ENCODE results near the gene CAPN10.

Gene CAPN10

DNA sequence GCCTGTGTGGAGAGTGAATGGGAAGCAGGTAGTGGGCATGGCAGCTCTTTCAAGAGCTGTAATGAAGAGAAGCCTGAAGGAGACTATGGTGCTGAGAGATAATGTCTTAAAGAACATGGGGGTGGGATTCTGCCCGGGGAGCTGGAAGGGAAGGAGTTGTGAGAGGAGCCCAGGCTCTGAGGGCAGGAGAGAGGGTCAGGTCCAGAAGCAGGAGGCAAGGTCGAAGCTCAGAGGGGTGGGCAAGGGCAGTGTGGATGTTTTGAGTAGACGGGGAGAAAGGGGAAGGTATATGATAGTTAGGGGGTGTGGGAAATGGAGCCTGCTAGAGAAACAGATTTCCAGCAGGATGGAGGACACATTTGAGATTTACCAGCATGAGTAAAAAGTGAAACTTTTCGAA, 2.1 kb downstream of the CAPN10 start:
- Histone ChIP-seq H2AK5ac (ENCODE audit: low read length) (no peak overlapping the region), H2BK15ac (replicated peaks; ENCODE audit: low read depth) (no peak overlapping the region), H3K9ac (ENCODE audit: low read length) (no peak overlapping the region), H3K4me1 (ENCODE audit: control insufficient read depth, low read depth, low read length) (peaks cover 12% of the 10 kb centered on the region), H3K18ac (ENCODE audit: low read length) (no peak overlapping the region), H3K56ac (ENCODE audit: low read length) (no peak overlapping the region), H3K23ac (ENCODE audit: low read length) (no peak overlapping the region), H3K4me3 (ENCODE audit: low read length) (no peak overlapping the region), H3K36me3 (ENCODE audit: control insufficient read depth, insufficient read depth, low read length) (no peaks in the 10 kb centered on the region), H2BK120ac (ENCODE audit: low read depth, low read length) (no peak overlapping the region), H2BK5ac (ENCODE audit: low read length) (no peak overlapping the region), H3K4me2 (ENCODE audit: low read length) (no peak overlapping the region), H4K8ac (ENCODE audit: low read depth, low read length) (no peak overlapping the region), H3K79me1 (ENCODE audit: low read length) (peaks cover 26% of the 10 kb centered on the region), H3K79me2 (ENCODE audit: control insufficient read depth, insufficient read depth, low read length) (peaks cover 27% of the 10 kb centered on the region), H3K27ac (ENCODE audit: low read depth, low read length) (no peak overlapping the region), H3K4ac (ENCODE audit: low read depth, low read length) (no peak overlapping the region), H4K5ac (ENCODE audit: low read length) (no peak overlapping the region), H3K27me3 (ENCODE audit: insufficient read depth, low read length, poor library complexity) (no peaks in the 10 kb centered on the region)
- WGBS (ENCODE audit: extremely low coverage, insufficient coverage, low lambda C conversion rate): no CpG with 5 or more reads among the region's 4 CpGs
- DNase-seq: no peak

DNA sequence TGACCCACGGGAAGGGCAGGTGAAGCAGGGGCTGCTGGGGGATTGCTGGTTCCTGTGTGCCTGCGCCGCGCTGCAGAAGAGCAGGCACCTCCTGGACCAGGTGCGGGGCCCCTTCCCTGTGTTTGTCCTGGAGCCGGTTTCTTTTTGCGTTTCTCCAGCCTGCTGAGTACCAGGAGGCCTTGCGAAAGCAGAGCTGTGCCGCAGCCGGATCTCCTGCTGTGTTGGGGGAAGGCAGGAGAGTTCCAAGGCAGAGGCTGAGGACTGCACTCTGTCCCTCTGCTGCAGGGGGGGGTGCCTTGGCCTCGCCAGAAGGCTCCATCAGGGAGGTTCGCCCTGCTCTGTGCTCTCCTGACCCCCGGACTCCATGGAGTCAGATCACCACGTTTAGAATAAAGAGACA, 2.8 kb downstream of the CAPN10 start:
- Histone ChIP-seq H3K56ac (ENCODE audit: low read length) (no peak overlapping the region), H2BK15ac (replicated peaks; ENCODE audit: low read depth) (no peak overlapping the region)

DNA sequence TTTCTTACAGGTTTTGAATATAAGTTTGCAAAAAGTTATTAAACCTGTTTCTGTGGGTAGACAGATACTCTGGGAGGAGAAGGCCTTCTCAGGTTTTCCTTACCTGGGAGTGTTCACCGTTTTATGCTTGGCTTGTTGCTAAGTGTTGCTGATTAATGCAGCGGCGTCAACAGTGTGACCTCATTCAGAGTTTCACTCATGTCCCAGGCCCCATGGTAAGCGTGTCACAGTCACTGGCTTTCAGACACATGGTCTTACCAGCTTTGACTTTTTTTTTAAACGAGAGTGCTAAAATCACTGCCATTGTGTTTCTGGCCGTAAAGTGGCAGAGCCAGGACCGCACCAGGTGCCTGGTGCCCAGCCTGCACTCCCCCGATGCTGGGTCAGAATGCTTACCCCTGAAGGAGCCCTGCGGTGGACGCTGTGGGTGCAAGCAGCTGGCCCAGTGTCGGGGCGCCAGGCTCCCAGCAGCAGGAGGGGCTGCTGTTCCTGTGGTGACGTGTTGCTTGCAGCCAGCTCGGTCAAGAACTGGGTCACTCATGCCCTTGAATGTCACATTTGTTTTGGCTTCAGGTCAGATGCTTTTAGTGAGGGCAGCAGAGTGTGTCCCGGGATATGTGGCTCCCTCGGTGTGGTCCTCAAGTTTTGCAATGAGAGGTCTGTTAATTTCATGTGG, 3.5 kb downstream of the CAPN10 start:
- H4K5ac ChIP-seq (ENCODE audit: low read length): no peak overlapping the region
- no peak for DNase-seq
- no peak overlapping the region for H3K9ac ChIP-seq (ENCODE audit: low read length)
- peaks cover 10% of the 10 kb centered on the region for H3K4me1 ChIP-seq (ENCODE audit: control insufficient read depth, low read depth, low read length)
- no peak overlapping the region for H4K8ac ChIP-seq (ENCODE audit: low read depth, low read length)
- no peak overlapping the region for H3K23ac ChIP-seq (ENCODE audit: low read length)
- no peak overlapping the region for H3K4me3 ChIP-seq (ENCODE audit: low read length)
- H3K4ac ChIP-seq (ENCODE audit: low read depth, low read length): no peak overlapping the region
- H3K56ac ChIP-seq (ENCODE audit: low read length): no peak overlapping the region
- no peak overlapping the region for H2BK120ac ChIP-seq (ENCODE audit: low read depth, low read length)
- H2BK5ac ChIP-seq (ENCODE audit: low read length): no peak overlapping the region
- H3K79me2 ChIP-seq (ENCODE audit: control insufficient read depth, insufficient read depth, low read length): peaks cover 23% of the 10 kb centered on the region
- H2AK5ac ChIP-seq (ENCODE audit: low read length): no peak overlapping the region
- H3K36me3 ChIP-seq (ENCODE audit: control insufficient read depth, insufficient read depth, low read length): no peaks in the 10 kb centered on the region
- no peak overlapping the region for H3K27ac ChIP-seq (ENCODE audit: low read depth, low read length)
- no peak overlapping the region for H3K4me2 ChIP-seq (ENCODE audit: low read length)
- no peak overlapping the region for H2BK15ac ChIP-seq (replicated peaks; ENCODE audit: low read depth)
- H3K18ac ChIP-seq (ENCODE audit: low read length): no peak overlapping the region
- H3K79me1 ChIP-seq (ENCODE audit: low read length): peaks cover 21% of the 10 kb centered on the region
- WGBS (ENCODE audit: extremely low coverage, insufficient coverage, low lambda C conversion rate): no CpG with 5 or more reads among the region's 16 CpGs
- H3K27me3 ChIP-seq (ENCODE audit: insufficient read depth, low read length, poor library complexity): no peaks in the 10 kb centered on the region

More for the DNA sequence above, 2.8 kb downstream of the CAPN10 start:
- H3K27ac ChIP-seq (ENCODE audit: low read depth, low read length): no peak overlapping the region
- H2BK120ac ChIP-seq (ENCODE audit: low read depth, low read length): no peak overlapping the region
- H3K9ac ChIP-seq (ENCODE audit: low read length): no peak overlapping the region
- no CpG with 5 or more reads among the region's 14 CpGs for WGBS (ENCODE audit: extremely low coverage, insufficient coverage, low lambda C conversion rate)
- no peak overlapping the region for H4K5ac ChIP-seq (ENCODE audit: low read length)
- H2BK5ac ChIP-seq (ENCODE audit: low read length): no peak overlapping the region
- H3K4me2 ChIP-seq (ENCODE audit: low read length): no peak overlapping the region
- H3K4me1 ChIP-seq (ENCODE audit: control insufficient read depth, low read depth, low read length): peaks cover 12% of the 10 kb centered on the region
- H3K79me1 ChIP-seq (ENCODE audit: low read length): peaks cover 25% of the 10 kb centered on the region
- no peak overlapping the region for H3K23ac ChIP-seq (ENCODE audit: low read length)
- H3K18ac ChIP-seq (ENCODE audit: low read length): no peak overlapping the region
- H3K4ac ChIP-seq (ENCODE audit: low read depth, low read length): no peak overlapping the region
- H3K27me3 ChIP-seq (ENCODE audit: insufficient read depth, low read length, poor library complexity): no peaks in the 10 kb centered on the region
- DNase-seq: no peak
- no peaks in the 10 kb centered on the region for H3K36me3 ChIP-seq (ENCODE audit: control insufficient read depth, insufficient read depth, low read length)
- no peak overlapping the region for H4K8ac ChIP-seq (ENCODE audit: low read depth, low read length)
- no peak overlapping the region for H3K4me3 ChIP-seq (ENCODE audit: low read length)
- H2AK5ac ChIP-seq (ENCODE audit: low read length): no peak overlapping the region
- H3K79me2 ChIP-seq (ENCODE audit: control insufficient read depth, insufficient read depth, low read length): peaks cover 25% of the 10 kb centered on the region

DNA sequence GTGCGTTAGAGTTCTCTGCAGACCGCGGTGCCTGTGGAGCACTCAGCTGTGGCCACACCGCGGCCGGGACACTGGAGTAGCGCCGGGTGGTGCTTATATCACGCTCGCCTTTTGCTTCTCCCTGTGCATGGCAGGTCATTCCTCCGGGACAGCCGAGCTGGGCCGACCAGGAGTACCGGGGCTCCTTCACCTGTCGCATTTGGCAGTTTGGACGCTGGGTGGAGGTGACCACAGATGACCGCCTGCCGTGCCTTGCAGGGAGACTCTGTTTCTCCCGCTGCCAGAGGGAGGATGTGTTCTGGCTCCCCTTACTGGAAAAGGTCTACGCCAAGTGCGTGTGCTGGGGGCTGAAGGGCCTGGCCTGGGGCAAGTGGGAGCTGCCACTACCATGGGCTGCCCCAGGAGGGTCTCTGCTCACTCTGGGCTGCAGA, 4.2 kb downstream of the CAPN10 start:
- no peak overlapping the region for H2BK120ac ChIP-seq (ENCODE audit: low read depth, low read length)
- peaks cover 15% of the 10 kb centered on the region for H3K79me1 ChIP-seq (ENCODE audit: low read length)
- no peak overlapping the region for H3K27ac ChIP-seq (ENCODE audit: low read depth, low read length)
- no peaks in the 10 kb centered on the region for H3K27me3 ChIP-seq (ENCODE audit: insufficient read depth, low read length, poor library complexity)
- no peak overlapping the region for H3K56ac ChIP-seq (ENCODE audit: low read length)
- H2AK5ac ChIP-seq (ENCODE audit: low read length): no peak overlapping the region
- H3K79me2 ChIP-seq (ENCODE audit: control insufficient read depth, insufficient read depth, low read length): peaks cover 16% of the 10 kb centered on the region
- no peak overlapping the region for H3K4me3 ChIP-seq (ENCODE audit: low read length)
- H2BK5ac ChIP-seq (ENCODE audit: low read length): no peak overlapping the region
- H4K8ac ChIP-seq (ENCODE audit: low read depth, low read length): no peak overlapping the region
- H3K23ac ChIP-seq (ENCODE audit: low read length): no peak overlapping the region
- DNase-seq: no peak
- no peak overlapping the region for H3K4ac ChIP-seq (ENCODE audit: low read depth, low read length)
- no peak overlapping the region for H3K9ac ChIP-seq (ENCODE audit: low read length)
- H3K36me3 ChIP-seq (ENCODE audit: control insufficient read depth, insufficient read depth, low read length): no peaks in the 10 kb centered on the region
- H3K4me2 ChIP-seq (ENCODE audit: low read length): no peak overlapping the region
- H2BK15ac ChIP-seq (replicated peaks; ENCODE audit: low read depth): no peak overlapping the region
- no CpG with 5 or more reads among the region's 21 CpGs for WGBS (ENCODE audit: extremely low coverage, insufficient coverage, low lambda C conversion rate)
- peaks cover 7% of the 10 kb centered on the region for H3K4me1 ChIP-seq (ENCODE audit: control insufficient read depth, low read depth, low read length)
- no peak overlapping the region for H4K5ac ChIP-seq (ENCODE audit: low read length)
- H3K18ac ChIP-seq (ENCODE audit: low read length): no peak overlapping the region

DNA sequence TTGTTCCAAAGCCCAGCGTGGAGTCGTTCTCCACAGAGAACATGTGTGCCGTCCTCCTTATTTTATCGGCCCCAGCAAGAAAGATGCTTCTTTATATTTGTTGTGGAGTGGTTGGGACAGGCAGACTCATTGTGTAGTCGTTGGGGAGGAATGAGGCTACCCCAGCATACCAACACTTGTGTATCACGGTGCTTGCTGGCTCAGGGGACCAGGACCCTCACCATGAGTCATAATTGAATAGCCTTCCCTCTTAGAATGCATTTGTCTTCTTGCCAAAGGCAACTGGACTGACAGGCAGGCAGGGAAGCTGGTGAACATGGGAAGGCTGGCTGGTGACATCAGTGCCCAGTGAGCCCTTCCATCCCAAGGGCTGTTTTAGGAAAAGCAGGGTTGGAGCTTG, 4.7 kb downstream of the CAPN10 start:
- Histone ChIP-seq H3K27me3 (ENCODE audit: insufficient read depth, low read length, poor library complexity) (no peaks in the 10 kb centered on the region), H3K23ac (ENCODE audit: low read length) (no peak overlapping the region), H2BK15ac (replicated peaks; ENCODE audit: low read depth) (no peak overlapping the region), H2BK5ac (ENCODE audit: low read length) (no peak overlapping the region), H3K9ac (ENCODE audit: low read length) (no peak overlapping the region), H3K4me2 (ENCODE audit: low read length) (no peak overlapping the region), H2BK120ac (ENCODE audit: low read depth, low read length) (no peak overlapping the region), H3K4me1 (ENCODE audit: control insufficient read depth, low read depth, low read length) (peaks cover 7% of the 10 kb centered on the region), H3K4ac (ENCODE audit: low read depth, low read length) (no peak overlapping the region), H3K56ac (ENCODE audit: low read length) (no peak overlapping the region), H4K5ac (ENCODE audit: low read length) (no peak overlapping the region), H2AK5ac (ENCODE audit: low read length) (no peak overlapping the region), H3K4me3 (ENCODE audit: low read length) (no peak overlapping the region), H3K36me3 (ENCODE audit: control insufficient read depth, insufficient read depth, low read length) (peaks cover 2% of the 10 kb centered on the region), H3K79me1 (ENCODE audit: low read length) (peaks cover 15% of the 10 kb centered on the region), H3K27ac (ENCODE audit: low read depth, low read length) (no peak overlapping the region), H3K18ac (ENCODE audit: low read length) (no peak overlapping the region), H3K79me2 (ENCODE audit: control insufficient read depth, insufficient read depth, low read length) (peaks cover 13% of the 10 kb centered on the region), H4K8ac (ENCODE audit: low read depth, low read length) (no peak overlapping the region)
- no peak for DNase-seq
- no CpG with 5 or more reads among the region's 6 CpGs for WGBS (ENCODE audit: extremely low coverage, insufficient coverage, low lambda C conversion rate)

DNA sequence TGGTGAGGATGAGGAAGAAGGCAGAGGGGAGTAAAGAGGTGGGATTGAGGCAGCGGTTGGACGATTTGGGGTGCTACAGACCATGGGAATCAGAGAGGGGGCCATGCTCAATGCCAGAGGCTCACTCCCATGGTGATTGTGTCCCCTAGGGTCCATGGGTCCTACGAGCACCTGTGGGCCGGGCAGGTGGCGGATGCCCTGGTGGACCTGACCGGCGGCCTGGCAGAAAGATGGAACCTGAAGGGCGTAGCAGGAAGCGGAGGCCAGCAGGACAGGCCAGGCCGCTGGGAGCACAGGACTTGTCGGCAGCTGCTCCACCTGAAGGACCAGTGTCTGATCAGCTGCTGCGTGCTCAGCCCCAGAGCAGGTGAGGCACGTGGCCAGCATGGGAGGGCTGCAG, 5.2 kb downstream of the CAPN10 start:
- Histone ChIP-seq H3K9ac (ENCODE audit: low read length) (no peak overlapping the region), H3K4me2 (ENCODE audit: low read length) (no peak overlapping the region), H3K18ac (ENCODE audit: low read length) (no peak overlapping the region), H3K79me1 (ENCODE audit: low read length) (peaks cover 15% of the 10 kb centered on the region), H2BK120ac (ENCODE audit: low read depth, low read length) (no peak overlapping the region), H3K79me2 (ENCODE audit: control insufficient read depth, insufficient read depth, low read length) (peaks cover 13% of the 10 kb centered on the region), H3K36me3 (ENCODE audit: control insufficient read depth, insufficient read depth, low read length) (peaks cover 2% of the 10 kb centered on the region), H3K27me3 (ENCODE audit: insufficient read depth, low read length, poor library complexity) (no peaks in the 10 kb centered on the region), H3K4ac (ENCODE audit: low read depth, low read length) (no peak overlapping the region), H4K5ac (ENCODE audit: low read length) (no peak overlapping the region), H4K8ac (ENCODE audit: low read depth, low read length) (no peak overlapping the region), H3K27ac (ENCODE audit: low read depth, low read length) (no peak overlapping the region), H3K4me1 (ENCODE audit: control insufficient read depth, low read depth, low read length) (peaks cover 7% of the 10 kb centered on the region), H2BK5ac (ENCODE audit: low read length) (no peak overlapping the region), H2AK5ac (ENCODE audit: low read length) (no peak overlapping the region), H3K23ac (ENCODE audit: low read length) (no peak overlapping the region), H3K4me3 (ENCODE audit: low read length) (no peak overlapping the region), H2BK15ac (replicated peaks; ENCODE audit: low read depth) (no peak overlapping the region), H3K56ac (ENCODE audit: low read length) (no peak overlapping the region)
- no peak for DNase-seq
- WGBS (ENCODE audit: extremely low coverage, insufficient coverage, low lambda C conversion rate): no CpG with 5 or more reads among the region's 13 CpGs
